ENCODE results near the gene RAMAC. TPM values are rescaled to one million over a fixed set of nuclear protein-coding genes. Genes with fewer than 3 reads are reported as not detected.

Gene RAMAC
- total and polyA plus RNA-seq, 2 of the 4 experiments (the other 2 are of a cell fraction) = 23.6 to 29.6 TPM

DNA sequence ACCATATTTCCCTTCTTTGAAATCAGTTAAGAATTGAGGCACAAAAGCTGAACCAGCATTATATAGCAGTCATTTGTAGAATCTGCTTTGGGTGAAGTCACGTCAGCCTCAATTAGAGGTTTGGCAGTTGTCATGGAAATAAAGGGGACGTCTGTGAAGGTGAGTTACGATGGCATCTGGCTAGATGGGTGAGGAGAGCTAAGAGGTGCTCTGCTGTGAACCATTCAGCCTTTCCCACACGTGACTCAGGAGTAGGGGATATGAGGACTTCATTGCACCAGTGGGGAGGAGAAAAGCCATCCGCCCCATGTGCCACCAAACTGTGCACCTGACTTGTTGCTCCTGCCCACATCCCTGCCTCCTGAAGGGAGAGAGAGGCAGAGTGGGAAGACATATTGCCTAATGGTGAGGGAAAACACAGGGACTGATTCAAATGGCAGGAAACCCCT is 28.2 kb downstream of the RAMAC start (continued):
- TF ChIP-seq, protein P1, sequence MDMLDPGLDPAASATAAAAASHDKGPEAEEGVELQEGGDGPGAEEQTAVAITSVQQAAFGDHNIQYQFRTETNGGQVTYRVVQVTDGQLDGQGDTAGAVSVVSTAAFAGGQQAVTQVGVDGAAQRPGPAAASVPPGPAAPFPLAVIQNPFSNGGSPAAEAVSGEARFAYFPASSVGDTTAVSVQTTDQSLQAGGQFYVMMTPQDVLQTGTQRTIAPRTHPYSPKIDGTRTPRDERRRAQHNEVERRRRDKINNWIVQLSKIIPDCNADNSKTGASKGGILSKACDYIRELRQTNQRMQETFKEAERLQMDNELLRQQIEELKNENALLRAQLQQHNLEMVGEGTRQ (IDR thresholded peaks at IDR 0.05; ENCODE audit: low read depth, low read length) = no peak
- TF ChIP-seq MXI1 (IDR thresholded peaks at IDR 0.05; ENCODE audit: borderline replicate concordance, low read depth, low read length) (no peak), RCOR1 (IDR thresholded peaks at IDR 0.05; ENCODE audit: insufficient replicate concordance, low read length) (no peak)
- TF ChIP-seq, protein P2, sequence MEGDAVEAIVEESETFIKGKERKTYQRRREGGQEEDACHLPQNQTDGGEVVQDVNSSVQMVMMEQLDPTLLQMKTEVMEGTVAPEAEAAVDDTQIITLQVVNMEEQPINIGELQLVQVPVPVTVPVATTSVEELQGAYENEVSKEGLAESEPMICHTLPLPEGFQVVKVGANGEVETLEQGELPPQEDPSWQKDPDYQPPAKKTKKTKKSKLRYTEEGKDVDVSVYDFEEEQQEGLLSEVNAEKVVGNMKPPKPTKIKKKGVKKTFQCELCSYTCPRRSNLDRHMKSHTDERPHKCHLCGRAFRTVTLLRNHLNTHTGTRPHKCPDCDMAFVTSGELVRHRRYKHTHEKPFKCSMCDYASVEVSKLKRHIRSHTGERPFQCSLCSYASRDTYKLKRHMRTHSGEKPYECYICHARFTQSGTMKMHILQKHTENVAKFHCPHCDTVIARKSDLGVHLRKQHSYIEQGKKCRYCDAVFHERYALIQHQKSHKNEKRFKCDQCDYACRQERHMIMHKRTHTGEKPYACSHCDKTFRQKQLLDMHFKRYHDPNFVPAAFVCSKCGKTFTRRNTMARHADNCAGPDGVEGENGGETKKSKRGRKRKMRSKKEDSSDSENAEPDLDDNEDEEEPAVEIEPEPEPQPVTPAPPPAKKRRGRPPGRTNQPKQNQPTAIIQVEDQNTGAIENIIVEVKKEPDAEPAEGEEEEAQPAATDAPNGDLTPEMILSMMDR (conservative IDR thresholded peaks at IDR 0.05; ENCODE audit: low read depth, low read length) = no peak
